ENCODE results near the gene GAPT.

Gene GAPT

GRCh38 chr5:58462154-58462553, 29.1 kb upstream of the GAPT start:
- DNase-seq = no peak

DNA sequence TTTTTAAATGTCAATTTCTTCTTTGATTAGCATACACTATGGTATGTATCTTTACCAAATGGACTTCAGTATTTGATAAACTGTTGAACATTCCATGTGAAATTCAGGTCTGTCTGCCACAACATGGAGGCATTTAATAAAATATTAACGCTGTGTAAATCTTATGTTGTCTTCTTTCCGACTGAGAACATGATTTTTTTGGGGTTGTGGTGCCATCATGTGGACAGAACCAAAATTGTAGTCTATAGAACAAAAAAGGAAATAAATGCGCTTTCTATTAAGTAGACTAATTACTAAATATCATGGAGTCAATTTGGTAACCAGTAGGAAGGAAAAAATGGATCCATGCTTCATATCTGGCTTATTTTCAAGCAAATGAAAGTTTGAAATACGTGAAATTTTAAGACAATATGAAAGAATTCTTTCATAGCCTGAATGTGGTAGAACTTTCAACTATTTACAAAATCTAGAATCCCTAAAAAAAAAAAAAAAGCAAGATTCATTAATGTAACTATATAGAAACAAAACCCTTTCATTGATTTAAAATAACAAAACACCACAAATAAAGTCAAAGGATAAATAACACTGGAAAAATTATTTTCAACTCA, 28.5 kb upstream of the GAPT start:
- peak; percentile 13 for DNase-seq

- no peak for DNase-seq
Measured at GRCh38 chr5:58466939-58467338, 24.3 kb upstream of the GAPT start.

GRCh38 chr5:58469896-58470295, 21.3 kb upstream of the GAPT start:
- DNase-seq = no peak

DNA sequence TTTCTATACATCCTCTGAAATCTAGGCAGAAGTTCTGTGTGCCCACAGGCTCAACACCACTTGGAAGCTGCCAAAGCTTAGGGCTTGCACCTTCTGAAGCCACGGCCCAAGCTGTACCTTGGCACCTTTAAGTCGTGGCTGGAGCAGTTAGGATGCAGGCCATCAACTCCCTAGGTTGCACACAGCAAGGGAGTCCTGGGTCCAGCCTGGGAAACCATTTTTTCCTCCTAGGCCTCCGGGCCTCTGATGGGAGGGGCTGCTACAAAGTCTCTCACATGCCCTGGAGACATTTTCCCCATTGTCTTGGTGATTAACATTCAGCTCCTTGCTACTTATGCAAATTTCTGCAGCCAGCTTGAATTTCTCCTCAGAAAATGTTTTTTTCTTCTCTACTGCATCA, 15.8 kb upstream of the GAPT start:
- DNase-seq = no peak

GRCh38 chr5:58477760-58478376, 13.4 kb upstream of the GAPT start:
- DNase-seq = no peak

DNA sequence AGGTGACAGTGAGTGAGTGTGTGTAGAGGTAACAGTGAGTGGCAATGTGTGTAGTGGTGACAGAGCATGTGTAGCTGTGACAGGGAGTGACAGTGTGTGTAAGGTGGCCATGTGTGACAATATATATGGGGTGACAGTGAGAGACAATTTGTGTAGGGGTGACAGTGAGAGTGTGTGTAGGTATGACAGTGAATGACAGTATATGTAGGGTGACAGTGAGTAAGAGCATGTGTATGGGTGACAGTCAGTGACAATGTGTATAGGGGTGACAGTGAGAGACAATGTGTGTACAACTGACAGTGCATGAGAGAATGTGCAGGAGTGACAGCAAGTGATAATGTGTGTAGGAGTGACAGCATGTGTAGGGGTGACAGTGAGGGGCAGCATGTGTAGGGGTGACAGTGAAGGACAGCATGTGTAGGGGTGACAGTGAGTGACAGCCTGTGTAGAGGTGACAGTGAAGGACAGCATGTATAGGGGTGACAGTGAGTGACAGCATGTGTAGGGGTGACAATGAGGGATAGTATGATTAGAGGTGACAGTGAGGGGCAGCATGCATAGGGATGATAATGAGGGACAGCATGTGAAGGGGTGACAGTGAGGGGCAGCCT, 10.1 kb upstream of the GAPT start:
- no peak for DNase-seq

GRCh38 chr5:58481828-58482227, 9.4 kb upstream of the GAPT start:
- no peak for DNase-seq

GRCh38 chr5:58482536-58482935, 8.7 kb upstream of the GAPT start:
- no peak for DNase-seq

DNA sequence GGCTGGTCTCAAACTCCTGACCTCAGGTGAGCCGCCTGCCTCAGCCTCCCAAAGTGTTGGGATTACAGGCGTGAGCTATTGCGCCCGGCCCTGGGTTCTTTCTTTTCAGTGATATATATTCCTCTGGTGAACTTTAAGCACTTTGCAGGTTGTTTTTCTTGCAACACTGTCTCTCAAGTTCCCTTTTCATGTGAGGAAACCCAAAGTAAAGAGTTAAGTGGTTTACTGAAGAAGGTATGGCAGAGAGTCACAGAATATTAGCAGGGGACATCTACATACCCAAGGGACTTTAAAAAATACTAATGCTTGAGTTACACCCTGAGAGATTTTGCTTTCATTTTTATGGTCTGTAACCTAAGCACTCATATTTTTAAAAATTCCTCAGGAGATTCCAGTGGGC, 6.7 kb upstream of the GAPT start:
- DNase-seq = no peak

DNA sequence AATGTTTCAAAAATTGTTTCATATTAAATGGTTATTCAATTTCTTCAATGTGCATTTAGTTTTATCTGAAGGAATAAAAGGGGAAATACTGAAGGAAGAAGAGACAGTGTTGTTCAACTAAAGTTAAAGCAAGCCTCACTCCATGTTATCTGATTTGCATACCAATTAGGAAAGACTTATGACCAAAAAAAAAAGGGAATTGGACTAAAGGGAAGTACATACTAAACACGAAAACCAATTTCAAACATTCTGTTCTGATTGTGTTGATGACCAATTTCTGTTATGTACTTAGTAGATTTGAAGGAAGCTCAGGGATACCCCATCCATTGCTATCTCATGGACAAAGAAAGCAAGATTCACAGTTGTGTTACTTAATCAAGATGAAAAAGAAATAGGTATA, 4.9 kb upstream of the GAPT start:
- no peak for DNase-seq

DNA sequence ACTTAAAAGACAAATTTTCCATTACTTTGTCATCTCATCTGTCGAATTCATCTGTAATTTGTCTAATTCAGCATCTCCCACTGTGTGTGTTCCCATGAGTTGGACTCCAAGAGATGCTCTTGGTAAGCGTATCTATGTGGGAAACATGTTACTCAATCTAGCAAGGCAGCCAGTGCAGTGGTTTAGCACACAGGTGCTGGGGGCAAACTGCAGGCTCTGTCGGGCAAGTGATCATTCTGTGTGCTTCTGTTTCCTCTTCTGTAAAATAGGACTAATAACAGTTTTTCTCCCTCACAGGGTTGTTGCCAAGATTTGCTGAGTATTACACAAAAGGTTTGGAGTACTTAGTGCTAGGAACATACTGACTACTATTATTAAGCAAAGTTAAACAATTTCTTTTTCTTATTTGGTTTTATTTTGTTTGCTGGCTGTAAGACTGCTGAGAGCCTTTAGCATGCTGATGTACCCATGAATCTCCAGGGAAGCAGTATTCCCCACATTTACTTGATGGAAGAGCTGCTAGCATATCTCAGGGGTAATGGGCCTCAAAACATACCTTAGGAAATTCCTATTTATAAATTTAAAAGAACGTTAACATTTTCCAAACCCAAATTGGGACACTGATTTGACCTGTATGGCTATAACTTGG, 709 bp upstream of the GAPT start:
- no peak for DNase-seq

- DNase-seq = no peak
Measured at GRCh38 chr5:58493141-58493540, 1.9 kb downstream of the GAPT start.

GRCh38 chr5:58496488-58496887, 5.3 kb downstream of the GAPT start:
- no peak for DNase-seq

DNA sequence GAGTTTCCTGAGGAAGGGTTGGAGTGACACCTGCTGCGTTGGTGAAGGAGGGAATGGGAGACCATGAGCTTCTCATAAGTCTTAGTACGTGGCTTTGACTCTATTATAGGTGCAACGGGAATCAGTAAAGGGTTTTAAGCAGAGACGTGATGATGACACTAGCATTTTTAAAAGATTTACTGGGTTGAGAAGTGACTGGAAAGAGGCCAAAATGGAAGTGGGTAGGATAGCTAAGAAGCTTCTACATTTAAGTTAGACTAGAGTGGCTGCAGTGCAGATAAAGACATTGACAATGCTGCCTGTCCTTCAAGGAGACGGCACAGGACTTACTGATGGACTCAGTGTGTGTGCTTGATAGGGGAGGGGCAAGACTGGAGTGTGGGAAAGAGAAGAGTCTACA, 6.2 kb downstream of the GAPT start:
- DNase-seq = no peak

GRCh38 chr5:58497921-58498320, 6.7 kb downstream of the GAPT start:
- DNase-seq = no peak

GRCh38 chr5:58498340-58498942, 7.2 kb downstream of the GAPT start:
- DNase-seq = no peak

- DNase-seq = no peak
Measured at GRCh38 chr5:58499231-58499630, 8.0 kb downstream of the GAPT start.

GRCh38 chr5:58499941-58500340, 8.7 kb downstream of the GAPT start:
- no peak for DNase-seq

DNA sequence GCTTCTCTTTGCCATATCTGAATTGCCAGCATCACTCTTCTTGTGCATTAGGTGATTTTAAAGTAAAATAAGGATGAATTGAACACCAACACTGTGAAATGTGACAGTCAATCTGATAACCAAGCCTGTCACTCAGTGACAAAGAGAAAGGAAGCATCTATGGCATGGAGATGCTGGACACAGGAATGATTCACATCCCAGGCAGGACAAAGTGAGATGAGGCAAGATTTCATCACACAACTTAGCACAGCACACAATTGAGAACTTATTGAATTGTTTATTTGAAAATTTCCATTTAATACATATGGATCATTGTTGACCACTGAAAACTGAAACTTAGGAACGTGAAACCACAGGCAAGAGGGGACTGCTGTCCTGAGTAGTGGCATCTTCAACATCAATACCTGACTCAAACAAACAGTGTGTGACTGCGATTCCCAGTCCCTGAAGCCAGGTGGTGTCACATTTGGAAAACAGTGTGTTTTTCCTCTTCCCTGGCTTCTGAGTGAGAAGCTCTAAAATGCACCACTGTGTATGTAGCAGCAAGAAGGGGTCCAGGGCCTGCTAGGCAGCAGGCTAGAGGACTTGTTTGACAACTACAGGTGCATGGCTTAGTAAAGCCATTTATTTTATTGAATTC, 10.7 kb downstream of the GAPT start:
- no peak for DNase-seq

GRCh38 chr5:58503390-58504046, 12.3 kb downstream of the GAPT start:
- no peak for DNase-seq

DNA sequence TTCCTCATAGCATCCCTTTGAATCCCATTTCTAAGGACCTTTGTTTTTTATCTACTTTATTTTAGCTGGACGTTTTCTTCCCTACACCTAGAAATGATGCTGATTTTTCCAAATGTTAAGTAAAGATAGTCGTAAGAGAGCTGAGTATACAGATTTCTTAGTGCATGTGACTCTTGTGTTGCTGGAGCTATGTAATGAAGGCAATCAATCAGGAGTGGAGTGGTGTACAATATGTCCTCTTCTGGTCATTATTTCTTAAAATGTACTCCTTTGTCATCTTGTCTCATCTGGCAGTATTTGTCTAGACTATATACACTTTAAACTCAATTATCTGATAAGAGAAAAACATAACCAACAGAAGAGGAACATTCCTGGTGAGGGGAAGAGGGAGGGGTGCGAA, 13.5 kb downstream of the GAPT start:
- no peak for DNase-seq

GRCh38 chr5:58505502-58505901, 14.3 kb downstream of the GAPT start:
- no peak for DNase-seq
